IMR-90 (cell line): Measurements from ENCODE around the gene FICD. TPM values are rescaled to one million over a fixed set of nuclear protein-coding genes. Genes with fewer than 3 reads are reported as not detected.
"Not testable (repeated sequence)": the region's sequence is repeated elsewhere in the genome, so short reads cannot be mapped to it uniquely, and the experiment has no call there.

ENCODE experiments used
- ATAC-seq: fragments of 200-7000 bp; cut with Tn5 transposase; 2 replicates; pipeline ENCODE4 v1.9.1; 2020; ENCODE audit warnings: low read depth, mild to moderate bottlenecking, moderate library complexity
- BruUV-seq: library from RNA; stranded (reverse); fragments of 400-500 nt; replicated peaks from 2 replicates; lab custom pipeline; 2021; lab: Mats Ljungman, UMichigan
- CTCF ChIA-PET: fragments of 300-600 bp; formaldehyde crosslinking; extraction: SDS; loops from one replicate; lab custom pipeline; 2021; ENCODE audit warnings: antibody characterized with exemption; lab: Yijun Ruan, JAX
- POLR2A ChIA-PET: fragments of 300-600 bp; sonication (Branson Sonifier 250); formaldehyde crosslinking; loops from one replicate; lab custom pipeline; 2022; ENCODE audit warnings: antibody characterized with exemption; ENCODE audit not compliant: unreplicated experiment; lab: Charles Lee
- DNase-seq: peaks from one replicate; pipeline ENCODE4 v3.0.0; 2013
- H2AFZ ChIP-seq: replicated peaks from 2 replicates; pipeline ENCODE3; 2013; ENCODE audit warnings: low read length, mild to moderate bottlenecking; ENCODE audit not compliant: poor library complexity
- H2AK5ac ChIP-seq: 2 replicates; pipeline ENCODE4 v1.6.1; 2013; ENCODE audit warnings: low read depth, low read length, inconsistent platforms
- H2AK9ac ChIP-seq: replicated peaks from 2 replicates; pipeline ENCODE3; 2013; ENCODE audit warnings: mild to moderate bottlenecking, low read depth, low read length, moderate library complexity; ENCODE audit not compliant: poor library complexity
- H2BK120ac ChIP-seq: 2 replicates; pipeline ENCODE4 v1.6.1; 2013; ENCODE audit warnings: low read depth, low read length, inconsistent platforms
- H2BK15ac ChIP-seq: 3 replicates; pipeline ENCODE4 v1.6.1; 2013; ENCODE audit warnings: low read depth, low read length, inconsistent platforms
- H2BK20ac ChIP-seq: 2 replicates; pipeline ENCODE4 v1.6.1; 2013; ENCODE audit warnings: low read depth, mild to moderate bottlenecking, inconsistent platforms, low read length, moderate library complexity
- H2BK5ac ChIP-seq: 2 replicates; pipeline ENCODE4 v1.6.1; 2013; ENCODE audit warnings: mild to moderate bottlenecking, low read depth, low read length, inconsistent platforms; ENCODE audit not compliant: poor library complexity, severe bottlenecking
- H3K14ac ChIP-seq: replicated peaks from 2 replicates; pipeline ENCODE4 v1.6.1; 2013; ENCODE audit warnings: low read depth, low read length, inconsistent platforms
- H3K18ac ChIP-seq: 2 replicates; pipeline ENCODE4 v1.6.1; 2013; ENCODE audit warnings: low read depth, low read length, control low read depth
- H3K23ac ChIP-seq: 2 replicates; pipeline ENCODE4 v1.6.1; 2013; ENCODE audit warnings: low read depth, low read length, inconsistent platforms
- H3K27ac ChIP-seq: 2 replicates; pipeline ENCODE4 v1.5.1; 2013; ENCODE audit warnings: mild to moderate bottlenecking, control low read depth, low read length; ENCODE audit not compliant: insufficient read depth
- H3K27me3 ChIP-seq: 2 replicates; pipeline ENCODE4 v1.6.1; 2013; ENCODE audit warnings: low read length; ENCODE audit not compliant: control insufficient read depth, insufficient read depth
- H3K36me3 ChIP-seq: 2 replicates; pipeline ENCODE4 v1.6.1; 2013; ENCODE audit warnings: low read length, mixed read lengths; ENCODE audit not compliant: control insufficient read depth, insufficient read depth
- H3K4ac ChIP-seq: 2 replicates; pipeline ENCODE4 v1.6.1; 2013; ENCODE audit warnings: low read depth, low read length, inconsistent platforms
- H3K4me1 ChIP-seq: 2 replicates; pipeline ENCODE4 v1.6.1; 2013; ENCODE audit warnings: low read length, mixed read lengths; ENCODE audit not compliant: control insufficient read depth, insufficient read depth
- H3K4me2 ChIP-seq: 2 replicates; pipeline ENCODE4 v1.6.1; 2013; ENCODE audit warnings: low read depth, mild to moderate bottlenecking, control low read depth, low read length, moderate library complexity
- H3K4me3 ChIP-seq: 2 replicates; pipeline ENCODE4 v1.5.1; 2013; ENCODE audit warnings: low read depth, mild to moderate bottlenecking, control low read depth, low read length, moderate library complexity; ENCODE audit not compliant: insufficient read depth
- H3K56ac ChIP-seq: 2 replicates; pipeline ENCODE4 v1.6.1; 2013; ENCODE audit warnings: low read length, inconsistent platforms; ENCODE audit not compliant: insufficient read depth; ENCODE audit errors: extremely low read depth
- H3K79me1 ChIP-seq, 2 experiments: 2 replicates each; pipeline ENCODE4 v1.6.1; 2013; ENCODE audit warnings: low read length in 2 of 2, inconsistent platforms in 1 of 2, low read depth in 1 of 2
- H3K9ac ChIP-seq: 2 replicates; pipeline ENCODE4 v1.6.1; 2013; ENCODE audit warnings: low read depth, low read length, control low read depth
- H3K9me1 ChIP-seq: 2 replicates; pipeline ENCODE4 v1.6.1; 2013; ENCODE audit warnings: low read length, inconsistent platforms; ENCODE audit not compliant: insufficient read depth
- H3K9me3 ChIP-seq: 2 replicates; pipeline ENCODE4 v1.6.1; 2013; ENCODE audit warnings: low read length; ENCODE audit not compliant: control insufficient read depth, insufficient read depth
- H4K20me1 ChIP-seq: 2 replicates; pipeline ENCODE4 v1.6.1; 2013; ENCODE audit warnings: low read length, inconsistent platforms; ENCODE audit not compliant: insufficient read depth
- H4K5ac ChIP-seq: 2 replicates; pipeline ENCODE4 v1.6.1; 2013; ENCODE audit warnings: mild to moderate bottlenecking, low read depth, low read length, control low read depth
- H4K8ac ChIP-seq, 2 experiments: 2 replicates each; pipeline ENCODE4 v1.6.1; 2013; ENCODE audit warnings: low read depth in 2 of 2, low read length in 2 of 2, control low read depth in 1 of 2, inconsistent platforms in 1 of 2
- H4K91ac ChIP-seq: 2 replicates; pipeline ENCODE4 v1.6.1; 2013; ENCODE audit warnings: low read depth, low read length, inconsistent platforms; ENCODE audit not compliant: insufficient read depth
- WGBS, 2 experiments: methylation state at CpG; one replicate each; pipeline versions ENCODE4 v1.1.5 to v1.1.7; 2013; ENCODE audit warnings: missing lambda C conversion rate in 2 of 2; ENCODE audit not compliant: insufficient read length in 1 of 2; ENCODE audit errors: extremely low coverage in 2 of 2; 5-methylcytosine and 5-hydroxymethylcytosine counted together
- dilution Hi-C: fragments of 300-500 bp; cut with HindIII; formaldehyde crosslinking; loops from one replicate; pipeline ENCODE4 v1.14.3; 2018; ENCODE audit warnings: low sequenced_read_pairs; ENCODE audit not compliant: unreplicated experiment
- in situ Hi-C: fragments of 300-500 bp; cut with MboI; formaldehyde crosslinking; loops from 3 replicates; pipeline ENCODE4 v1.14.3; 2019; ENCODE audit warnings: low sequenced_read_pairs, inconsistent platforms, mixed read lengths
- intact Hi-C: fragments of 100-400 bp; cut with micrococcal nuclease; formaldehyde crosslinking; loops from 2 replicates; pipeline ENCODE4 v1.10.0; 2022
- polyA plus RNA-seq, 3 experiments: library from polyadenylated mRNA; depleted of rRNA; stranded (reverse); fragments of >200 nt; gene quantifications; 2 replicates each; pipeline ENCODE4 v1.2.3, GENCODE V29; 2012; ENCODE audit warnings: low replicate concordance in 1 of 3
- total RNA-seq: library from RNA; depleted of rRNA; stranded (reverse); fragments of >200 nt; gene quantifications from 2 replicates; pipeline ENCODE4 v1.2.3, GENCODE V29; 2012

Gene FICD
- total and polyA plus RNA-seq, 2 of the 4 experiments (the other 2 are of a cell fraction): 4.0 to 11.3 TPM

GRCh38 chr12:108555383-108555782 lies 40.3 kb downstream of the FICD start:
- H4K5ac ChIP-seq, H3K27me3 ChIP-seq, H4K8ac ChIP-seq, H2AK9ac ChIP-seq, H2AK5ac ChIP-seq, ATAC-seq, H3K4me3 ChIP-seq, H2BK15ac ChIP-seq, H3K23ac ChIP-seq, DNase-seq, in situ Hi-C loops, intact Hi-C loops, H3K27ac ChIP-seq, H3K9me1 ChIP-seq, BruUV-seq, H3K9me3 ChIP-seq, H3K4ac ChIP-seq, H3K36me3 ChIP-seq, POLR2A ChIA-PET, H3K56ac ChIP-seq, H3K14ac ChIP-seq, H3K4me1 ChIP-seq, dilution Hi-C loops, H2BK20ac ChIP-seq, H3K18ac ChIP-seq, H2BK120ac ChIP-seq, H2BK5ac ChIP-seq, H4K91ac ChIP-seq, H3K4me2 ChIP-seq, H2AFZ ChIP-seq, H3K9ac ChIP-seq: not testable (repeated sequence)
- Histone ChIP-seq H4K20me1 (peaks cover 51% of the 10 kb centered on the region), H3K79me1 (peaks cover 0 to 41% of the 10 kb centered on the region in 2 experiments; a peak in 2 of 4 replicates)
- CTCF ChIA-PET: interaction anchor here (0.6 kb wide), 1 partner anchor 19 kb away, joined by 7 read pairs; no protein-coding TSS in a partner anchor
- 97% methylated on average over 4 of the region's 9 CpGs; no CpG with 5 or more reads in 1 of the 2 experiments for WGBS, 2 experiments
